GM21723 (cell line): ENCODE measurements around the gene BFSP2.
"Not testable (repeated sequence)": the region's sequence is repeated elsewhere in the genome, so short reads cannot be mapped to it uniquely, and the experiment has no call there.

ENCODE experiments used
- ATAC-seq: cut with Tn5 transposase; IDR thresholded peaks from one replicate; pipeline ENCODE4 v1.9.1; 2021; ENCODE audit warnings: mild to moderate bottlenecking, moderate library complexity; ENCODE audit not compliant: unreplicated experiment

BFSP2 gene

DNA sequence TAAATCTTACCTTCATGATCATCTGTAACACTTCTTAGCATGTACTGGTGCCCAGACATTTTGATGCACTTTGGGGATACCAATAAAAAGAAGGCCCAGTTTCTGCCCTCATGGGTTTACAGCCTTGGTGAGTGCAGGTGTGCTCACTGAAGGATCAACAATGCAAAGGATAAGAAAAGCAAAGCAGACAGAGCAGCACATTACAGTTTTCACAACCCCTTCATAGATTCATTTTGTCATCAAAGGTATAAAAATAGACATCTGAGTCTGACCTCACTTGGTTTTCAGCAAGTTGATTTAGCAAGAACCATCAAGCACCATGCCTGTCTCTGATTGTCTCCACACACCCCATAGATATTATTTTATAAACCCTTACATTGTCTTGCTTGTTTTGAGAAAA lies 77.6 kb downstream of the BFSP2 start:
- peak; percentile 39 for ATAC-seq

DNA sequence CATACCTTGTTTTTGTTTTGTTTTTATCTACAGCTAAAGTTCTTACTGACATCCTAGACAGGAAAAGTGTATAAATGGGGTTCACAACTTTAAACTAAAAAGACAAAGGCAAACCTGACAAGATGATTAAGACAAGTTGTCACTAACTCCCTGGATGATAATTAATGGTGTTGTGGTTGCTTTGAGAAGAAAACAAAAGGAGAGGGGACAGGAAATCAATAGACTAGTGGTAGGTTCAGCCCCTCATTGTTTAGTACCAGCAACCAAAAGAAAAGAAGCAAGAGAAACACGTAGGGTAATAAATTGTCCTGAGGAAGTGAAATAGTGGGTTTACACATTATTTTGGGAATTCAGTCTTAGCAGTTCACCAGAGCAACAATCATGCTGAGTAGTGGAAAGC lies 78.8 kb downstream of the BFSP2 start:
- ATAC-seq, result no peak

DNA sequence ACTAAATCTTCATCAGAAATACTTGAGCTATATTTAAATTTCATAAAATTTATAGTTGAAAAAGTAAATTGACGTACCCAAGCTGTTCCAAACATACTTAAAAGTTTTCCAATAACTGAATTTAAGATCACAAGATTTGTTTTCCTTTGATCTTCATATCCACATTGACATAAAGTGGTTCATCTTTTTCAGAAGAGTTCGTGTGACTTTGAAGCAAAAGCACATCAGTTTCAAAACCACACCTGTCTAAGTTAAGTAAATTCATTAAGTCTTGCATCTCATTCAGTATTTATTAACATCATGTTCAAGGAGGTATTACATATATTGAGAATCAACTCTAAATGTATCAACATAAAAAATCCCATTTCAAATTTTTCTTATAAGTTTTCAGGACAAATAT lies 79.5 kb downstream of the BFSP2 start:
- no peak for ATAC-seq

DNA sequence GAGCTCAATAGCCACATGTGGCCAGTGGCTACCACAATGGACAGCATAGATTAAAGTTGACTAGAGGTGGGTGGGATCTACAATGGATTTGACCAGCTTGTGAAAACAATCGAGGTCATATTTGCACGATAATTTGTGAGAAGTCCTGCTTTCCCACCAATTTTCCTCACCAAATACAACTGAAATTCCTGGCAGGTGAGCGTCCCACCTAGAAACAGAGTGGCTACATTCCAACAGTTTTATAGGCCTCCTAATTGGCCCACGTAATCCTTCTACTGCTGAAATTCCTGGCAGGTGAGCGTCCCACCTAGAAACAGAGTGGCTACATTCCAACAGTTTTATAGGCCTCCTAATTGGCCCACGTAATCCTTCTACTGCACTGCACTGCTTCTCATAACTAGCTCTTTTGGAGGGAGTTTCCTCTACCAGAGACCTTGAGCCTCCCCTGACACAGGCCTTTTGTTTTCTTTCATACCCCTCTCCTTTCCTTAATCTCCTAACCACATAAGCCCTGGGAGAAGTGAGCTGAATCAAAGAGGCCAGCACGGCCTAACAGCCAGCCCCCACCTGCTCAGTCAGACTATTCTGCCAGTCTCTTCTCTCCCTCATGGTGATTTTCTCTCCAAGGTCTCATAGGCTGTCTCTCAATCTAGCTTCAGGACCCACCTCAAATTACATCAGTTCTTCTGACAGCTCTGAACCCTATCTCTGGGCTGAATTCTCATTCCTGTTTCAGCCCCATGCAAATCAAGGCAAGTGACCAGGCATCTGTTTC lies 80.2 kb downstream of the BFSP2 start:
- ATAC-seq, result peak; percentile 60

DNA sequence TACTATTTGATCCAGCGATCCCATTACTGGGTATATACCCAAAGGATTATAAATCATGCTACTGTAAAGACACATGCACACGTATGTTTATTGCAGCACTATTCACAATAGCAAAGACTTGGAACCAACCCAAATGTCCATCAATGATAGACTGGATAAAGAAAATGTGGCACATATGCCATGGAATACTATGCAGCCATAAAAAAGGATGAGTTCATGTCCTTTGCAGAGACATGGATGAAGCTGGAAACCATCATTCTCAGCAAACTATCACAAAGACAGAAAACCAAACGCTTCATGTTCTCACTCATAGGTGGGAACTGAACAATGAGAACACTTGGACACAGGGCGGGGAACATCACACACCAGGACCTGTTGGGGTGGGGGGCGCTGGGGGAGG lies 82.6 kb downstream of the BFSP2 start:
- ATAC-seq, result not testable (repeated sequence)

DNA sequence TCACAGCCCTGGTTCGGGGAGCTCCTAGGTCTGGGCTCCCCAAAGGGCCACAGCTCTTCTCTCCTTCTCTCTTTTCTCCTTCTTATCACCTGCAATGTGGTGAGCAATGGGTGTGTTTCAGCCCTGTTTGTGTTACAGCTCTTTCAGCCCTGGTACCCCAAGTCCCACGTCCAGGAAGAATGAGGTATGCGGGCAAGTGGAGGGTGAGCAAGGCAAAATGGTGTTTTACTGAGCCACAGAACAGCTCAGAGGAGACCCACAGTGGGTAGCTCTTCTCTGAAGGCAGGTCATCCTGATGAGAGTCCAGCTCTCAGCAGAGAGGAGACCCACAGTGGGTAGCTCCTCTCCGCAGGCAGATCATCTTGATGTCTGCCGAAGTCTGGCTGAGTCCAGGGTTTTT lies 86.8 kb downstream of the BFSP2 start:
- ATAC-seq, result no peak

DNA sequence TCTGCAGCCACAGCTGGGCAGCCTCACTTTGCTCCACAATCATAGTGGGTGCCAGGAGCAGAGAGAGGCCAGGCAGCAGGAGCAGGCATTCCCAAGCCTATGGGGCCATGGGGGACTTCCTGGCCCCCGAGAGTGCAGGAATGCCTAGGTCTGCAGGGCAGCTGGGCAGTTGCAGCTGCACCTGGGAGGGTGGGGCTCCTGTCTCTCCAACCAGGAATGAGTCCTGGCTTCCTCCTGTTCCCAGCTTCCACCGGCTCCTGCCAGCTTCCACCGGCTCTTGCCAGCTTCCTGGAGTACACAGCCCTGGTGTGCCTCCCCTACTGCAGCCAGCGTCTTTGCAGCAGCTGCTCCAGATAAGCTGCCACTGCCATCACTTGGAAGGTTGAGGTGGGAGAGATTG lies 87.3 kb downstream of the BFSP2 start:
- no peak for ATAC-seq

DNA sequence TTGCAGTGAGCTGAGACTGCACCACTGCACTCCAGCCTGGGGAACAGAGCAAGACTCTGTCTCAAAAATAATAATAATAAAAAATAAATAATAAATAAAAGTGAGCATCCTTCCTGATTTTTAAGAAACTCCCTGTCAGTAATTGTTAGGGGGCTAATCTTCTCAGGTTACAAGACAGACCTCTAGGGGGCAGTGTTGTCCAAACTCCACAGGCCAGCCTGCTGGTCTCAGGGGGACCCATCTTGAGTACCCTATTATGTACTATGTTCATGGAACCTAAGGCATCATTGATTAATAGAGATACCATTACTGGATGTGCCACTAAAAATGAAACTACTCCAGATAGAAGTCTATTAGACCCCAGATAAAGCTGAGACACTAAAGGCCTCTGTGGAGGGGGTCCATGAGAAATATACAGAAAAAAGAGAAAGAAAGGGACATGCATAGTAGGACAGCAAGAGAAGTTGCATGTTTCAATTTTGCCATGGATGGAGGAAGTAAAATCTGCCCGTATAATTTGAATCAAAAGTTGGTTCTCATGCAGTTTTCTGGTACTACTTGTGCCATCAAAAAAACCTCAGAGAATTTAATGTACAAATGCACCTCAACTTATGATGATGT lies 88.2 kb downstream of the BFSP2 start:
- no peak for ATAC-seq

DNA sequence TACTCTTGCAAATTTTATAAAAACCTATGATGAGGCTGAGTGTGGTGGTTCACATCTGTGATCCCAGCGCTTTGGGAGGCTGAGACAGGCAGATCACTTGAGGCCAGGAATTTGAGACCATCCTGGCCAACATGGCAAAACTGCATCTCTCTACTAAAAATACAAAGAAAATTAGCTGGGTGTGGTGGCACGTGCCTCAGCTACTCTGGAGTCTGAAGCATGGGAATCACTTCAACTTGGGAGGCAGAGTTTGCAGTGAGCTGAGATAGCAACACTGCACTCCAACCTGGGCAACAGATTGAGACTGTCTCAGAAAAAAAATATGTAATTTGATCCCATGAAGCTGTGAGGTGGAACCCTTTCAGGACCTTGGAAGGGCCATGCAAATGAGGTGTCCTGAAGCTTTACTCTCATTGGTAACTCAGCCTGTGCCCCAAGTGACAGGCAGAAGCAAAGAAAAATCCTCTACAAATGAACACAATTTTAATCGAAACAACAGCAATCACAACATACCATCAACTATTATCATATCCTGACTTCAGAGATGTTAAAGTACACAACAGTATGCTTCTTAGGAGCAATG lies 89.0 kb downstream of the BFSP2 start:
- no peak for ATAC-seq

DNA sequence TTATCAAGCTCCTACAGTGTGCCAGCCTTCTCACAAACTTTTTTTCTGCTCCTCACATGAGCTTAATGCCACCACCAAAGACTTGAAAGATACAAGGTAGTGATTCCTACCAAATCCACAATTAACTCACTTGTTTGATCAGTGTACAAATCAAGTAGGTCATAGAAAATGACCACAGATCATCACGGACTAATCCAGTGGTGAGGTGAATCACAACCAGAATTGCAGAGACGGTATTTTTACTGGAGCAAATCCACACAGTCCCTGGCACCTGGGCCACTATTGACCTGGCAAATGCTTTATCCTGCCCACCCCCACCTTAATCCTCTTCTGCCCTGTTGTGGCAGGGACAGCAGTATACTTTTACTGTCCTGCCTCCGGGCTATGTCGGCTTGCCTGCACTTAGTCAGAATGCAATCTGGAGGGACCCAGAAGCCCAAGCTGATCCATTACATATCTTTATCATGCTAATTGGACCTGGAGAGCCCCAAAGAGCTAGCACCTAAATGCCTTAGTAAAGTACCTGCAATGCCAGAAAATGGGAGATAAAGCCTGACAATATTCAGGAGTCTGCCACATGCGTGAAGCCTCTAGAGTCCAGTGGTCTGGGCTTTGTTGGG lies 89.7 kb downstream of the BFSP2 start:
- no peak for ATAC-seq

DNA sequence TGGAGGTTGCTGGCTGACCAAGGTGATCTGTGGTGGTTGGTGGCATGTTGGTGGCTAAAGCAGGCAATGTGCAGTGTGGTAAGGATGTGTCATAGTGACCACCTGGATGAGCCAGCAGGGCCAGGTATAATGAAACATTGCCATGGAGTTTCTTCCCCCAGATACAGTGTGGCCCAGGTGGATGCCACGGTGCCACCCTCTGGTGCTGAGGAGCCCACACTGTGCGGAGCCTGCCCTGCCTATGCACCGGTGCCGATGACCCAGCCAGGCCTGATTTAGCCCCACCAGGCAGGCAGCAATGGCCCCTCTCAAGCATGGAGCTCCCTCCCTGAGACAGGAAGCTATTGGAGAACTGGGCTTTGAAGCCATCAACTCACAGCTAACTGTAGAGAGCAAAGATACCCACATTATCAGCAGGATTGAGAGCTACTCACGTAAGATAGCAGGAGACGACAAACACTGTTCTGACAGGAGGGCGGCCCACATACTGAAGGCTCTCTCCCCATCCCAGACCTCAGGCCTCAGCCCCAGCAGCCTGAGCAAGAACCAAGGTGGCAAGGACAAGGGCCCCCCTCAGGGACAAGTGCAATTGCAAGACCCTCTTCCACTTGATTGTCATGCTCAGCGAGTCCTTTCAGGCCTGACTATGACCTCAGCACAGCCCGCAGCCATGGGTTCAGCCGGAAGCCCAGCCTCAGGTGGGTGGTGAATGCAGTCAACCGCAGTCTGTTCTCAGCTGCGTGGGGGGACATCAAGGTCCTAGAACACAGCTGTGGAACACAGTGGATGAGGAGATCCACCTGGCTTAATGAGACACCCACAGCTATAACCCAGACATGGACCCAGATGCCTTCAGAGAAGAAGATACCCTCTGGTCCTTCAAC lies 90.9 kb downstream of the BFSP2 start:
- ATAC-seq, result peak; percentile 90

DNA sequence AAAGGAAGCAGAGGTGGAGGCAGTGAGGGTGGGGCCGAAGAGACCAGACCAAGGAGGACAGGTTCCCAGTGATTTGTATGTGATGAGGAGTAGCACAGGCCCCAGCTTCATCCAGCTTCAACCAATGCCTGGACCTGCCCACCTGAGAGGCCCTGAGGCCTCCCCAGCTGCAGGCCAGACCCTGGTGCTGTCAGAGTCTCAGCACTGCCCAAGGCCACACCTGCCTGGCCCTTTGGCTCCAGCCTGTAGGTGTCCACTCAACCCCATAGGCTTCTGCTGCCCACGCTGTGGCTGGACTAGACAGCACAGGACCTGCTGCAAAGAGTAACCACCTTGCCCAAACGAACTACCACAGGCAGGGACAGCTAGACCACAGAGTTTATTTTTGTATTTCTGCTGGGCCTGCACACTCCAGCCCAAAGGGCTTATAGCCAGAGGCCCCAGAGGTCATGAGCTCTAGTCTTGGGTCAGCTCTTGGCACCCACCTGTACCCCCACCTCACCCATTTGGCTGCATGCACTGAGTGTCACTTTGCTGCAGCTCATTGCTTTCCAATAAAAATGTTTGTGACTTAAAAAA lies 91.7 kb downstream of the BFSP2 start:
- peak; percentile 18 for ATAC-seq

DNA sequence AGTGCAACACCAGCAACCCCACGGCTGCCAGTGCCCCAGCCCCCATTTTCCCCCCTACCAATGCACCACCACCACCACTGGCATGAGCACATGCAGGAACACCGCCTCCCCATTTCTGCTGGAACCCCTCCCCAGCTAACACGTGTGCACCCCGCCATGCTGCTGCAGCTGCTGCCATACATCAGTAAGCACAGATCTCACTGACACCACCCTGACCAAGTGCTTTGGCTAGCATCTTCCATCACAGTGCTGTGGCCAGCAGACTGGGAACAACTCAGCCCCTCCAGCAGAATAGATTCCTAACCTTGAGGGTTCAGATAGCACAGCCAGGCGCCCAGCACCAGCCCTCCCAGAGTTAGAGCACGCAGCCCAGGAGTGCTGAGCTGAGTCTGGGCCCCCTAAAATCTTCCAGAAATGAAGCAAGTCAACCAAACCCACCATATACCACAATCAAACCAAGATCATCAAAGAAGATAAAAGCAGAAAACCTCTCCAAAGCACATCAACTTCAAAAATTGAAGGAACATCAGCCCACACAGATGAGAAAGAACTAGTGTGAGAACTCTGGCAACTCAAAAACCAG lies 92.4 kb downstream of the BFSP2 start:
- no peak for ATAC-seq

DNA sequence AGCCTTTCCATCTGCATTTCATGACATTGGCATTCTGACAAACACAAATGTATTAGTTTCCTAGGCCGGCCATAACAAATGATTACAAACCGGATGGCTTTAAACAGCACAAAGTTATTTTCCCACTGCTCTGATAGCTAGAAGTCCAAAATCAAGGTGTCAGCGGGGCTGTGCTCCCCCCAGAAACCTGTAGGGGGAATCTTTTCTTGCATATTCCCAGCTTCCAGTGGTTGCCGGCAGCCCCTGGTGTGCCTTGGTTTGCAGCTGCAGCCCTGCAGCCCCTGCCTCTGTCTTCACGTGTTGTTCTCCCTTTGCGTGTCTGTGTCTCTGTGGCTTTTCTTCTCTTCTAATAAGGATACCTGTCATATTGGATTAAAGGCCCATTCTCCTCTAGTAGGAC lies 94.6 kb downstream of the BFSP2 start:
- ATAC-seq, result no peak

DNA sequence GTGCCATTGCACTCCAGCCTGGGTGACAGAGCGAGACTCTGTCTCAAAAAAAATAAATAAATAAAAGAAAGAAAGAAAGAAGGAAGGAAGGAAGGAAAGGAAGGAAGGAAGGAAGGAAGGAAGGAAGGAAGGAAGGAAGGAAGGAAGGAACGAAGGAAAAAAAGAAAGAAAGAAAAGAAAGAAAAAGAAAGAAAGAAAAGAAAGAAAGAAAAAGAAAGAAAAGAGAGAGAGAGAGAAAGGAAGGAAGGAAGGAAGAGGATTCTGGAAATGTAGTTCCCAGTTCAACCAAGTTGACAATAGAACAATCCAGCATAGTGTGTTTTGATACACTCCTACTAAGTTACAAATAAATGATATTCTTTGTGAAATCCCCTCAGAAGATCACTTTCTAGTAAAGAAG lies 102.7 kb downstream of the BFSP2 start:
- not testable (repeated sequence) for ATAC-seq

DNA sequence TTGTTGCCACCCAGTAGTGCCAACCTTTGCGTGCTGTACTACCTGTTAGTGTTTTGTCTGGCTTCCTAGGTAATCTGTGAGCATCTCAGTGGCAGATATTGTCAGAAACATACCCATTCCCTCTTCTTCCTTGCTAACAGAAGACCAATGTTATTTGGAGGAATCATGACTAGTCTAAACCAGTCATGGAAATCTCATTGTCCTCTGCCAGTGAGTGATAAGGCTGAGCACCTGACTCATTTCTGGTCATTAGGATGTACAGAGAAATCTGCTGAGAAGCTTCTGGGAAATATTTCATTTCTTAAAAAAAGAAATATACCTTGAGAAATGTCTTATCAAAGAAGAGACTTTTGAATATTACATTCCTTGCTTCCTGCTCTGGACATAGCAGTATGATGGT lies 103.6 kb downstream of the BFSP2 start:
- no peak for ATAC-seq

DNA sequence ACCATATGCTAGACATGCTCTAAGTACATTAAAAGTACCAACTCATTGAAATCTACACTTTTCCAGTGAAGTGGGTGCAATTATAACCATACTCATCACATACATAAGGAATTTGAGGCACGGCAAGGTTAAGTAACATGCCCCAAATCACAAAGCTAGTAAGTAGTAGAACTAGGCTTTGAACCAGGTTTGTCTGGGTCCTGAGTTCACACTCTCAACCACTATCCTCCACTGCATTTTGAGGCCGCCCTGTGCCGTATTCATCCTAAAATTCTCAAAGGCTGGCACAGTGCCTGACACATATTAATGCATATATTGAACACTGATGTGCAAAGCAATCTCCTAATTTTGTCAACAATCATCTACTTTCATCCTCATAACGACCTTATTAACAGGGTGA lies 104.9 kb downstream of the BFSP2 start:
- ATAC-seq, result no peak

DNA sequence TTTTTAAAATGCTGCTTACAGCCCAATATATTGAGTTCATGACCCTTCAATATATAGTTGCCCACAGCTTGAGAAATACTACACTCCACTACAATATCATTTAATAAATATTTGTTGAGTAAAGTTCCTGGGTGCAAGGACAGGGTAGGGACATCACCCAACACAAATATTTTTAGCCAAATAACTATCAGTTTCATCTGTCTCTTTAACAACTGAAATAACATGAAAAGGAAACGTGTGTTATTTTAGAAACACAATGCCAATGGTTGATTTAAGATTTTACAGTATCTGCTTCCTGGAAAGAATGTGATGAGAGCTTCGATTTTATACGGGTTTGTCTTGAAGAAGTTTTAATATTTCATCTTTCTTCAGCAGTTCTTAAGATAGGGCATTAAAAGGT lies 106.0 kb downstream of the BFSP2 start:
- ATAC-seq, result peak; percentile 69

DNA sequence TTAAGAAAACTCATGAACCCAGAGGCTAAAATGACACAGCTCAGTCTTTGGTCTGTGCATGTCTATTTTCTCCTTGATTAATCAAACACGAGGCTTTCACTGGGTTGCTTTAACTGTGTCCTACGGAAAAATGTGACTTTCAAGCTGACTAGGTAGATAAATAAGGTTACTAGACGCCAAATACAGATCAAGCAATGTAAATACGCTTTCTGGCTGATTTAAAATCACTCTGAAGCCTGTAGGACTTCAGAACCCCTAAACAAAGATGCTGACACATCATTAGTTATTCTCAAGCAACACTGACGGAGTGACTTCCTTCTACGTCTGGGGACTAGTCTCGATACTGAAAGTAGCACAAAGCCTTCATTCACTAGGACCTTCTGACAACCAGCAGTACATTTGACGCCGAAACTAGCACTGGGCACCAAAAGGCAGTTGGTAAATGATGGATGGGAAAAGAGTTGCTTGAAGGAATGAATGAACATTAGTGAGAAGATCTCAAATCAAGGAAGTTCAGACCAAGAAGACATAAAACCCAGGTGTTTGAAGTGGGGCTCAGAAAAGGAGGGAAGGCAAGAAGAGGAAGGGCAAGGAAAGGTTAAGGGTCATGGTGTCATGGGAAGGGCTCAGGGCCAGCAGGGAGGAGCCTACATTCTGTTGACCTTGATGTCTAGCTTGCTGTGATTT lies 106.5 kb downstream of the BFSP2 start:
- peak; percentile 95 for ATAC-seq

DNA sequence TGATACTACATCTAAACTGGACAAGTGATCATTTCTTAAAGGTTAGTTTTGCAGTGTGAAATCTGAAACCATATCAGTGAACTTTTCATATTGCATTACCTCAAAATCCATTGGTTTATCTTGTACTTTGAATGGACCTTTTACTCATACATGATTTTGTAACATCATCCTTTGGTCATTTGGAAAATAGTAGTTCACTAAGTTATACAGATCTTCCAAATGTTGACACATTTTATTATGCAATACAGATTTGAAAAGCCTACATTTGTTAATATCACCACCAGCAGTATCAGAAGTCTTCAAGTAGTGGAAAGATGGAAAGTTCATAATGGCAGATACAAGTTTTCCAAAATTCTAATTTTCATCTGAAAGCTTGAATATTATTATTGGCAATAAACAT lies 109.6 kb downstream of the BFSP2 start:
- ATAC-seq, result no peak
